Ureter (tissue), 1 donor: ENCODE results near the gene CACNG8. TPM values are rescaled to one million over a fixed set of nuclear protein-coding genes. Genes with fewer than 3 reads are reported as not detected.

Source experiments
- DNase-seq: peaks from one replicate; pipeline ENCODE4 v3.0.0-alpha.2; 2020; ENCODE audit warnings: low spot score
- total RNA-seq: library from RNA; stranded (reverse); gene quantifications from one replicate; pipeline ENCODE4 v1.2.4, GENCODE V29; 2023
- donor health status: DM: yes; HTN: yes; CAD: no.

CACNG8 gene
- total RNA-seq, 1 donor from 2014 or later, result 0.08 TPM

GRCh38 chr19:53992211-53992610 is 29.5 kb downstream of the CACNG8 start:
- DNase-seq, result no peak

GRCh38 chr19:53992815-53993214 is 30.1 kb downstream of the CACNG8 start:
- no peak for DNase-seq

- no peak for DNase-seq
Measured at GRCh38 chr19:53993448-53993847, 30.7 kb downstream of the CACNG8 start.

- no peak for DNase-seq
Measured at GRCh38 chr19:53994811-53995210, 32.1 kb downstream of the CACNG8 start.

GRCh38 chr19:53998223-53998622 is 35.5 kb downstream of the CACNG8 start:
- no peak for DNase-seq

- no peak for DNase-seq
Measured at GRCh38 chr19:53999694-54000093, 37.0 kb downstream of the CACNG8 start.

GRCh38 chr19:54001496-54001895 is 38.8 kb downstream of the CACNG8 start:
- no peak for DNase-seq

- DNase-seq, result no peak
Measured at GRCh38 chr19:54002495-54003315, 40.0 kb downstream of the CACNG8 start.

GRCh38 chr19:54009440-54009839 is 46.7 kb downstream of the CACNG8 start:
- no peak for DNase-seq

- DNase-seq, result no peak
Measured at GRCh38 chr19:54010474-54010873, 47.7 kb downstream of the CACNG8 start.

- no peak for DNase-seq
Measured at GRCh38 chr19:54011507-54012211, 48.9 kb downstream of the CACNG8 start.

GRCh38 chr19:54013866-54014265 is 51.1 kb downstream of the CACNG8 start:
- no peak for DNase-seq

- no peak for DNase-seq
Measured at GRCh38 chr19:54014920-54015560, 52.3 kb downstream of the CACNG8 start.

GRCh38 chr19:54017261-54017660 is 54.5 kb downstream of the CACNG8 start:
- no peak for DNase-seq

- no peak for DNase-seq
Measured at GRCh38 chr19:54021363-54021762, 58.6 kb downstream of the CACNG8 start.

GRCh38 chr19:54021932-54022331 is 59.2 kb downstream of the CACNG8 start:
- DNase-seq, result no peak

- DNase-seq, result no peak
Measured at GRCh38 chr19:54023191-54023590, 60.5 kb downstream of the CACNG8 start.

GRCh38 chr19:54024660-54025059 is 61.9 kb downstream of the CACNG8 start:
- DNase-seq, result no peak

GRCh38 chr19:54026656-54027055 is 63.9 kb downstream of the CACNG8 start:
- DNase-seq, result no peak

GRCh38 chr19:54029301-54029700 is 66.6 kb downstream of the CACNG8 start:
- no peak for DNase-seq

- DNase-seq, result no peak
Measured at GRCh38 chr19:54029930-54030490, 67.3 kb downstream of the CACNG8 start.

GRCh38 chr19:54030895-54031586 is 68.3 kb downstream of the CACNG8 start:
- no peak for DNase-seq
